HTR-8/SVneo (cell line): ENCODE results near the gene CAMK4.

ENCODE experiments used
- DNase-seq: peaks from one replicate; pipeline ENCODE4 v3.0.0; 2011; ENCODE audit warnings: low spot score, mixed read lengths; ENCODE audit not compliant: insufficient read length
- FAIRE-seq: peaks from 2 replicates; lab custom pipeline; 2011; peaks lifted over from hg19 to GRCh38; lab: Jason Lieb, UNC

The CAMK4 gene

DNA sequence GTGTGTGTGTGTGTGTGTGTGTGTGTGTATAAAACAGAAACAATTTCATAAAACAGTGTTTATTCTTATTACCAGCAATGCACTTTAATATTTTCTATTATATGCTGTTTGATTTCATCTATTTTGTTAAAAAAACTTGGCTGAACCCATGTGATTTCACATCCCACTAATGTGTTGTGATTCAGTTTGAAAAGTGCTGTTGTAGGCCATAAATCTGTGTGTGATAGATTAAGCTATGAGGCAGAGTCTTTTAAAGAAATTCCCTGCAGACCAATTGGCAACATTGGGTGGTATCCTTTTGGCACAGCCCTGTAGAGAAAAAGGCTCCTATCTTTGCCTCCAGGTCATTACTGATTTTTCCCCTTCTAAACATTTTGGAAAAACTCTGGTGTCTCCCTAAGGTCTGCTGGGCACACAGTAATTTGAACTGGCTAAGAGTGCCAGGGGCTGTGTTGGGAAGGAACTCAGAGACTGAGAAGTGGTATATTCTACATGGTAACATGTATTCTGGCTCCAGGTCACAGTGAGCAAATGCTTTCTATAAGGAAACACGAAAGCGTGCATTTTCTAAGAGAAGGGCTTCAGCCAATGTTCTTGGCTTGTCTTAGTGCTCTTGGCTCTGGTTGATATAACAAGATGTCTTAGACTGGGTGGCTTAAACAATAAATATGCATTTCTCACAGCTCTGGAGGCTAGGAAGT lies 4.5 kb downstream of the CAMK4 start:
- FAIRE-seq (no peak), DNase-seq (no peak)

DNA sequence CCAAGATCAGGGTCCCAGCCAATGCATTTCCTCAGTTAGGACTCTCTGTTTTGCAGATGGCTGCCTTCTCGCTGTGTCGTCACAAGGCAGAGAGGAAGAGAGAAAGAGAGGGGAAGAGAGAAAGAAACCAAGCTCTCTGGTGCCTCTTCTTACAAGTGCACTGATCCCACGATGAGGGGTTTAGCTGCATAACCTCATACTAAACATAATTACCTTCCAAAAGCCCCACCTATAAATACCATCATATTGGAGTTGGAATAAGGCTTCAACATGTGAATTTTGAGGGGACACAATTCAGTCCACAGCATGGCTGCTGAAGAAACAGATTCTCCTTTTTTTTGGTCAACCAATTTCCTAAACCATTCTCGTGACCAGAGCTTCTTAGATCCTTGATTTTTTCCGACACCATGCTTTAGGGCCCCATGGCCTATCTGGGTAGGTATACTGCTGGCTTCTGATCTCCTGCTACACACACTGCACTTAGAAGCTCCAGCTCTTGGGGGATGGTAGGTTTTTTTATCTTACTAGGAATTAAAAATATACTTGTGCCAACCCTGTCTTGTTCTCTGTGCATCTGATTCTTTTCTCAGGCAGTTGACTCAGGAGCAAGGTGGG lies 5.1 kb downstream of the CAMK4 start:
- FAIRE-seq: no peak
- DNase-seq: no peak

DNA sequence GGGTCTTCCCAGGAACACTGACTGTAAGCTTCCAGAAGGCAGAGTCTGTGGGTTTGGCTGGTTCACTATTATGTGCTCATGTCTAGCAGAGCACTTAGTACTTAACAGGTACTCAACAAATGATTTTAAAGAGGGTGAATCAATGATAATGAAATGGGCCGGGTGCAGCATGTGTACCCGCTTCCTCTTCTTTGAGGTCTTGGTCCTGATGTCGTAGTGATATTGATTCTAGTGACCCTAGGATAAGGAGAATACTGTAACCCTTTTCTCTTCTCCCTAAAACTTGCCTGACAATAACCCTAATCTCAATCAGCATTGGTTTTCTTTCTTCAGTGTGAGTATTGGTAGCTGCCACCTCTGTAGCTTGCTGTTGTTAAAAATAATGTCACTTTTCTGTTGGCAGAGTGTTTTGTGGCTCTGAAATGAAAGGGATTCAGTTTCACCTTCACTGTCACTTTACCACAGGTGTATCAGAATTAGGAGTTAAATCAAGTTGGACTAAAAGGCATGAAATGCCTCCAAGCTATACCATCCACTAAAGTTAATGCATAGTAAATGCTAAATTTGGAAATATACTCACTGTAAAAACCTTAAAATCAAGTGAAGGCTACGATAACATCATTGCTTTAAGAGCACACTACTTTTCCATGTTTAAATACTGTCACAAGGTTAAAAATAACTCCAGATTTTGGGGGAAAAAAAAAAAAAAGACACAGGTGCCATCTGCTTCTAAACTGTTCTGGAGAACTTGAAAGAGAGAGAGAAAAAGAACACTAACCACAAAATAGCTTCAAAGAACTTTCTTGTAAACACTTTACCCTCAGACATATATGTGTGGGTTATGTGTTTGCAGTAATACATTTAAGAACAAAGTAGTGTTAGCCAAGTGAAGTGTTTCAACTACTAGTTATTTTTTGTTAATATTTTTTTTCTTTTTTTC lies 6.0 kb downstream of the CAMK4 start:
- no peak for FAIRE-seq
- DNase-seq: no peak

DNA sequence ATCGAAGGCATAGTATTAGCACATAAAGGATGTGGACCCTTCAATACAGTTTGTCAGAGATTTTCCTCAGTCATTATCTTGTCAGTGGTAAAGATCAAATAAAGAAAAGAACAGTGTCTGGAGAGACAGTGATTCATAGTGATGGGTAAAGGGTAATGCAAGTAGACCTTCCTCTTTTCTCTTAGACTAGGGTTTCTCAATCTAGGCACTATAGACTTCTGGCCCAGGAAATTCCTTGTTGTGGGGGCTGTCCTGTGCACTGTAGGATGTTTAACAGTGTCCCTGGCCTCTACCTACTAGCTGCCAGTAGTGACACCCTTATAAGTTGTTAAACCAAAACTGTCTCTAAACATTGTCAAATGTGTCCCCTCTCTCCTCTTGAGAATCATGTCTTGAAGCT lies 6.9 kb downstream of the CAMK4 start:
- no peak for DNase-seq
- FAIRE-seq: no peak

DNA sequence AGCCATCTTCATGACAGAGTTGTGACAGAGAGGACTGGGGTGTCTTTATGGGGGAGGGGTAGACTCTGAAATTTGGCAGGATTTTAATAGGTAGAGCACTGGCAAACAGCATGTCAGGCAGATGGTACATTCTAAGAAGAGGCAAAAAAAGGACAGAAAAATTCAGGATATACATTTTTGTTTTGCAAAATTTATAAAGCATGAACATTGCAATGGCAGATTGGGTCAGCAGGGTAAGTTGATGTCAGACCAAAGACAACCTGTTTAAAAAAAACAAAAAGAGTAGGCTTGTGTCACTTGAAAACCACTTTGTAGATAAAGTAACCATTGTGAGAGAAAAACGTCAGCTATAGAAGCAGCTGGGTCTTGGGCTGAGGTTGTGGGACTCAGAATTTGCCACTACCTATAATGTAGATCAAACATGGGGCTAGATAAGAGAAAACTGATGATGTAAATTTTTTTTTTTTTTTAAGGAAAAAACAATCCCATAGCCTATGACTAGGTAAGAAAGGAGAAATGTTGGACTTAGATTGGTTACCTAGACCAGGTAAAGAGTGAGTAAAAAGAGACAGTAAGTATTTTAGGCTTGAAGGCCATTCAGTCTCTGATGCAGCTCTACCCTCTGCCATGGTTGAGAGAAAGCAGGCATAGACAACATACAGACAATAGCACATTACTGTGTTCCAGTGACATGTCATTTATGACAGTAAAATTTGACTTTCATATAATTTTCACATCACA lies 8.3 kb downstream of the CAMK4 start:
- no peak for FAIRE-seq
- no peak for DNase-seq

DNA sequence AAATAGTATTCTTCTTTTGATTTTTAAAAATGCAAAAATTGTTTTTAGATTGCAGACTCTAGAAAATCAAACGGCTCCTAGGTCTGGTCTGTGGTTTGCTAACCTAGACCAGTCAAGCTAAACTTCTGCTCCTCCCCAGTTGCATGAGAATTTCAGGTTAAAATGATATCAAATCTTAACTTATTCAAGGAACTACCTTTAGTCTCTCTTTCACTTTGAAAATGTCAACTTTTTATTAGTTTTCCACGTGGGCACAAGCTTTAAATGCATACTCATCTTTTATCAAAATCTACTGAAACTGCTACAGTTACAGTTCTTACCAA lies 8.8 kb downstream of the CAMK4 start:
- DNase-seq: no peak
- no peak for FAIRE-seq

DNA sequence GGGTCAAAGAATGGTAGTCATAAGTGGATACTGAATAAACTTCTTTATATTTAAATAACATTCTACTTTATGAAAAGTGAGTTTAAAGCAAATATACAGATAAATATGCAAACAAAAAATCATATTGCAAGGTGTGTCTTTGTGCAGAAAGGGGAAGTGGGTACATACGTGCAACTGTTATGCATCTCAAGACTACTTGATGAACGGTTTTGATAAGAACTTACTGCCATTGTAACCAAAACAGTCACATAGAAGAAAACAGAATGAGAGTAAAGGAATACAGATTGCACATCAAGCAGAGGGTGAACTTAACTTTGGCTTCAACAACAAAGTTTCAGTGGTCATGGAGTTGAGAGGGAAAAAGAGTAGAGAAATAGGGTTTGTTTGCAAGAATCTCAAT lies 9.9 kb downstream of the CAMK4 start:
- FAIRE-seq (no peak), DNase-seq (no peak)

DNA sequence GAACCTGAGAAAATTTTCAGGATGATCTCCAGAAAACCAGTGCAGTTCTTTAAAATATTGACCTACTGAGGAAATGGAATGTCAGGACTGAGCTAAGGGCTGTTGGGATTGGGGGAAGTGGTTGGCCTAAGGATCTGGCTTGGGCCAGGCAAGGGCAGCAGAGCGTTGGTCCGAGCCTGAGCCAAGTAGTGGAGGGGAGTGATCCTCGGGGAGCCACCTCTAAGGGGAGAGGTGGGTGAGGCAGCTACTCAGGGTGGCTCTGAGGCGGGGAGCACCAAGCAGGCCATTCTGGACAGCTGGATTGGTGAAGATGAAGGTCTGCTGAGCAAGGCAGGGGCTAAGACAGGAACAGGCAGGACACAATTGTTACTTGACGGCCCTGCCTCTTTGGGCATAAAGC lies 11.5 kb downstream of the CAMK4 start:
- FAIRE-seq (no peak), DNase-seq (no peak)

DNA sequence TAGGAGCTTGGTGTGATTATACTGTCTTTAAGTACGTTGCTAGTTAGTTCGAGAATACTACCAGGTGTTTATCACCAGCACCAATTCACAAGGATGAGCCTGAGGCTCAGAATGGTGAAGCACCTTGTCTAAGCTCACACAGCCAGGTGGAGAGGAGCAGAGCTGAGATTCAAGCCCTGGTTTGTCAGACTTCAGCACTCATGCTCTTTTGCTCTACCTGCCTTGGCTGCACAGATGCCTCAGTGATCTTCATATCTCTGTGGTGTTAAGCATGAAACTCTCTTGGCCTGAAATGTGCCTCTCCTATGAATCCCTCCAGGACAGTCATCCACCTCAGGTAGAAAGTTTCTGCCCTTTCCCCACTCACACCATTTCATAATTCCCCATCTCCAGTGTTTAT lies 12.2 kb downstream of the CAMK4 start:
- DNase-seq: no peak
- no peak for FAIRE-seq

DNA sequence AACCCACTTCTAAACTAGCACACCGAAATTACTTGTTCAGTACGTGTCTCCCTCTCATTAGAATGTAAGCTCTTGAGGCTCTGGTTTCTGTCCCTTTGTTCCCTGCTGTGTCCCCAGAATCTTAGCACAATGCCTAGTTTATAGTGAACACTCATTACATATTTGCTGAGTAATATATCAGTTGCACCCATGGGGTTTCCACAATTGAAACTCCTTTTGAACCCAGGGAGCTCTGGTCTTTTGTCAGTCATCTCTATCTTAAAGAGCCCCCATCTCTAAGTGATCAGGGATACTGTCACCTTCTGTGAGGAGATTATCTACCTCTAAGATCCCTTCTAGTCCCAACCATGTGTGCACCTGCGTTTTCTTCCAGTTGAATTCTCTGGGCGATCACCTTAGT lies 12.8 kb downstream of the CAMK4 start:
- DNase-seq: no peak
- no peak for FAIRE-seq

DNA sequence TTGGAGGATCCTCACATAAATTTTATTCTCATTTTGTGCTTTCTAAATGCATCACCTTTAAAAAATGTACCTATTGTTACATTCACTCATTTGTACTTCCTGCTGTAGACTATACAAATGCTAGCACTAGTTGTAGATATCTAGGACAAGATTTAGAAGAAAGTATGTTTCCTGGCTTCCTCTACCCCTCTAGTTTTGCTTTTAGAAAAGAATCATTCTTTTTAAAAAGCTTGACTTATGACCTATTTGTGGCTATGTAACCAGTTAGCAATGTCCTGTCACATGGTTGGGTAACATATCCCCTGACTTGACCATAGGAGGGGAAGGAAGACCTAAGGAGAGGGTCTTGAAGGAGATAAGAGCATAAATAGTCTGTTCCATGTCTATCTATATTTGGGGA lies 13.3 kb downstream of the CAMK4 start:
- FAIRE-seq: no peak
- DNase-seq: no peak

DNA sequence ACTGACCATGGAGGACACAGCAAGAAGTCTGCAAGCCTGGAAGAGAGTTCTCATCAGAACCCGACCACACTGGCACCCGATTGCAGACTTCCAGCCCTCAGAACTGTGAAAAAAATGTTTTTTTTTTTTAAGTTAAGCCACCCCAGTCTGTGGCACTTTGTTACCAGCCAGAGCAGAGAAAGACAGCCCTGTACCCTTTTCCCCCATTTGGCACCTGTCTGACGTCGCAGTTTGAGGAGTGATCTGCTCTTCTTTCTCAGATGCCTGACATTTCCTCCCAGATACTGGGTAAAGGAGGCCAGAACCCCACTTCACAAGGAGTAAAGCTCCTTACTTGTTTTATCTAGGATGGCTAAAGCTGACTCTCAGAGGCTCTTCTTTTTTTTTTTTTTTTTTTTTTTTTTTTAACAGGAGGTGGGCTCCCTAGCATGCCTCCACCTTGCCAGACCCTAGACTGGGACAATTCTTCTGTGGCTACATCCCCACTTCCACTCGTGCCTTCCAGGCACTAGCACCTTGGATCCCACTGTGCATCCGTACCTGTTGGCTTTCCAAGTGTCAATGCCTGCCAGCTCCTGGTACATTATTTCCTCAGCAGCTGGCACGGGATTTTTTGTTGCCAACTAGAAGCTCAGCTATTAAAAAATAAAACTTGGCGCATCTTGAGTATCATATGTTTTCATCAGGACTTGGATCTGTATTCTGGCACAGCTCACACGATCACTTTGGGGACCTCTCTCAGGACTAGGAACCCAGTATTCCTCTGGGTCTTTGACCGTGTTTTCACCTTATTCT lies 14.4 kb downstream of the CAMK4 start:
- FAIRE-seq (no peak), DNase-seq (no peak)

DNA sequence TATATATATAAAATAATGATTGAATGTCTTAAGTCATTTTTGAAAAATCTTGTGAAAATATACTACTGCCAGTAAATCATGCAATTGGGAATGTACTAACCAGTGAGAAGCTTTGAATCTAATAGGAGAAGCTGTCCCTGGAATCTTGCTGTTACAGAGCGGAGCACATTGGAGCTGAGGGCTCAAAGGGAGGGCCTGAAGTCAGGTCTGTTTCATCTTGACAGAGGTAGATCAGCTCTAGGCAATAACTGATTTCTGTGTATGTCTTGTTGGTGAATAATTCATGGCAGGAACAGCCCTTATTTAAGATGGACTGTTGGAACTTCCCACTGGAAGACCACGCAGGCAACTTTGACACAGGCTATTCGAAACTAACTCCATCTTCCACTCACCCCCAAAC lies 17.5 kb downstream of the CAMK4 start:
- DNase-seq (no peak), FAIRE-seq (no peak)

DNA sequence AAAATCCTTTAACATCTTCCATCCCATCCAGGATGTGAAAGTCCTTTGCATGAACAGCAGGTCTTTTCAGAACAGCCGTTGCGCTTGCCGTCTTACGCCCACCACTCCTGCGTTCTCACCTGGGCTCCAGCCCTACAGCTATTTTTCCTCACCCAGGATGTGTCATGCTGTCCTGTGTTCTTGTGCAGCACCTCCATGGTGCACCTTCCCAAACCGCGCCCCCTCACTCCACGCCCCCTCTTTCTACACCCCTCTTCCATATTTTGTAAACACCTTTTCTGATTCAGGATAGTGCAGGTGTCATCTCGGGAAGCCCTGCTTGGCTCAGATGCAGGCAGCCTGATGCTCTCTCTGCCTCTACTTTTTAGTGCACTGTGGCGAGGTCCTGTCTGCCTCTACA lies 18.4 kb downstream of the CAMK4 start:
- DNase-seq (no peak), FAIRE-seq (no peak)

DNA sequence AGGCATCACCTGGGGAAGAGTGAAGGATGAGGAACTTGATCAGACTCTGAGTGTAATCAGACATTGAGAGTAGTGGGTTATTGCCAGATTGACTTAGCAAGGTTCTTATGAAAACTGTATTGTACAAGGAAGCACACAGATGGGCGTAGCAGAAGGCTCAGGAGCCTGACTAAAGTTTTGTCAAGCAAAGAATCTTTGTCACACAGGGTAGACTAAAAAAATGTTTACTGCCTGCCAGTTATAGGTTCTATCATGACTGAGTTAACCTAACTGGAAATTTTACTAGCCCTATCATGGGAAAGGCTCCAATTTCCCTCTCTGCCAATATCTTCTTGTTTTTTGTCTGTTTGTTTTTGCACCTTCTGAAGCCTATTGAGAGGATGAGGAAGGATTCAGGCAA lies 19.1 kb downstream of the CAMK4 start:
- FAIRE-seq: no peak

DNA sequence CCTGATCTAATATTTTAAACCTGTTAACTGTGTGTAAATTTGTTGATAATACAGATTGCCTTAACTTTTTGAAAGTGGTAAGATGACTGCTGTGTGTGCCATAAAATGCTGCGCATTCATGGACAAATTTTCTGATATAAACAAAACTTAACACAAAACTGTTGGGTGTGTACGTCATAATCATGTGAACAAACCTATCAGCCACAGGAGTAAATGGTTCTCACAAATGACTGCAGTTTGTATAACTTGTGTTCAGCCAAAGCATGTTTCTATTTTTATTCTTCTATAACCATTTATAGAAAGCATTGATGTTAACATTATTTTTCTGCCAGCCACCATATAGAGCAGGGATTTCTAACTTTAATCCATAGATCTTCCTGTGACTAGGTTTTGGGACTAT lies 21.5 kb downstream of the CAMK4 start:
- FAIRE-seq (no peak), DNase-seq (no peak)

More for the DNA sequence above, 19.1 kb downstream of the CAMK4 start:
- no peak for DNase-seq

DNA sequence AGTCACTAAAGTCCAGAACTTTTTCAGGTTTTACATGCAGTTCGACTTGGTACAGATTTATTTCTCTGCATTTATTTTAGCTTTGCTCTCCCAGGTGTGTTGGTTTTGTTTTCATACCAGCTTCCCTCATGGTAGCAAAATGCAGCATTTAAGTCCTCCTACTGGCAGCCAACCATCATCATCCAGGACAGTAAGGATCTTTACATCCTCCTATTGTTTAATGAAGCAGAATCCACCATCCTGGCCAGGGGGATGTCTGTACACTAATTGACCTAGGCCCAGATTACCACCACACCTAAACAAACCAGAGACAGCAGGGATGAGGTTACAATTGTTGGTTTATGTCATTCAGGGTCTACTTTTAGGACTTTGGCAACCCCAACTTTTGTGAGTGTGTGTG lies 22.3 kb downstream of the CAMK4 start:
- peak; percentile 79 for FAIRE-seq

DNA sequence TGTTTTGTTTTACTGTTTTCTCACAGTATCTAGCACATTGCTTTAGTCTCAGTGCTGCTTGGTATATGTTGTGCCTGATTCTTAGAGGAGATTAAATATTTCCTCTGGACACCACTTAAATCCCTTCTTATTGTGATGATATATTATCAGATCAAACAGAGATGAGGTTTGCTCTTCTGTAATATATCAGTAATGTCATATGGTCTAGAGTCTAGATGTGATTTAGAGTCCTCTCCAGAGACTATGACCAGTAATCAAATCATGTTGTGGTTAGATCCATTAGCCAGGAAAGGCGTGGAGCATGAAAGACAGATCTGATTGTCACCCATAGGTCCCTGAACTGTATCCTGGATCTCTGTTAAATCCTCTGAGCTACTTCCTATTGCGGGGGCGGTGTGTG lies 24.4 kb downstream of the CAMK4 start:
- no peak for DNase-seq
- FAIRE-seq: no peak

More for the DNA sequence above, 22.3 kb downstream of the CAMK4 start:
- no peak for DNase-seq

DNA sequence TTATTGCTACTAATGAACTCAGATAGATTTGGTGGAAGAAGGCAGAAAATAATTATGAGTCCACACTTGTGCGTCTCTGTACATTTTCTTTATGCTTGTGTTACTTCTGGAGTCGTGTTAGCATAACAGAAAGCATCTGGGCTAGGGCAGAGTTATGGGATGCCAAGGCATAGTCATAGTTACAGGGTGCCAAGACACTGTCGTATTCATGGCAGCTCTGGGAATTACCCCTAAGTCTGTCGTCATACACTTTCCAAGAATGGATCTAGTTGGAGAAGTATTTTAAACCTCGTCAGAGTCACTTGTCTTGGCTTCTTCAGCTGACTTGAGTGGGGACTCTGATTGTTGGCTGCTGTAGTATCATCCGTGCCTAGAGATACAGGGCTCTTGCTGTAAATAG lies 27.7 kb downstream of the CAMK4 start:
- FAIRE-seq (no peak), DNase-seq (no peak)
